Transverse colon (tissue), 4 donors: ENCODE results near the gene ONECUT3. TPM values are rescaled to one million over a fixed set of nuclear protein-coding genes. Genes with fewer than 3 reads are reported as not detected.
A peak's percentile ranks its signal among the peaks of the same experiment; 100 is the strongest.

Experiments used
- DNase-seq: peaks from one replicate; pipeline ENCODE4 v3.0.0-alpha.2; 2019
- H3K27ac ChIP-seq, 4 donors: fragments of 200-600 bp; sonication (generic); 2 replicates each; pipeline ENCODE4 v1.5.1; 2016 to 2018; ENCODE audit warnings: inconsistent platforms in 4 of 4
- H3K27me3 ChIP-seq: fragments of 200-600 bp; sonication (generic); 2 replicates; pipeline ENCODE4 v1.5.1; 2017; ENCODE audit warnings: inconsistent platforms
- H3K36me3 ChIP-seq, 4 donors: fragments of 200-600 bp; sonication (generic); 2 replicates each; pipeline ENCODE4 v1.5.1; 2017 to 2019; ENCODE audit warnings: inconsistent platforms in 4 of 4
- H3K4me1 ChIP-seq, 4 donors: fragments of 200-600 bp; sonication (generic); 2 replicates each; pipeline ENCODE4 v1.5.1; 2017 to 2020; ENCODE audit warnings: inconsistent platforms in 4 of 4
- H3K4me3 ChIP-seq, 4 donors: fragments of 200-600 bp; sonication (generic); 1 replicate in 1 of 4; 2 replicates in 3 of 4; pipeline versions ENCODE4 v1.5.1 to v1.6.1; 2017 to 2019; ENCODE audit warnings: inconsistent platforms in 4 of 4
- H3K9me3 ChIP-seq, 2 donors: fragments of 200-600 bp; sonication (generic); 2 replicates each; pipeline ENCODE4 v1.5.1; 2017 to 2019; ENCODE audit warnings: inconsistent platforms in 2 of 2
- EP300 ChIP-seq: sonication (generic); formaldehyde crosslinking; IDR thresholded peaks from one replicate; pipeline ENCODE4 v1.6.1; 2017; ENCODE audit warnings: antibody characterized with exemption, low read depth
- POLR2A ChIP-seq: fragments of 450-650 bp; IDR thresholded peaks from one replicate; pipeline ENCODE4 v1.6.1; 2016; ENCODE audit warnings: antibody characterized with exemption, mild to moderate bottlenecking, moderate library complexity
- POLR2AphosphoS5 ChIP-seq, 3 donors: sonication (generic); formaldehyde crosslinking; IDR thresholded peaks; one replicate each; pipeline ENCODE4 v1.6.1; 2016; ENCODE audit warnings: antibody characterized with exemption in 3 of 3
- WGBS, 2 donors: methylation state at CpG; one replicate each; pipeline ENCODE4 v1.1.5; 2018; ENCODE audit warnings: low coverage in 1 of 2; 5-methylcytosine and 5-hydroxymethylcytosine counted together
- in situ Hi-C, 4 donors: fragments of 200-750 bp; cut with MboI; loops; one replicate each; pipeline versions ENCODE4 v1.15.0 to v1.15.1; 2017; ENCODE audit warnings: low sequenced_read_pairs in 3 of 4, low pct_ligation_motif_present in 1 of 4, low pct_unique_long_range_greater_than_20kb in 1 of 4
- intact Hi-C: fragments of 100-400 bp; cut with DNase I; formaldehyde crosslinking; loops from one replicate; pipeline ENCODE4 v1.15.1; 2023; ENCODE audit warnings: low total_unique reads
- small RNA-seq, 4 donors: library from RNA; depleted of rRNA; stranded (forward); fragments of <200 nt; gene quantifications; one replicate each; pipeline ENCODE3, GENCODE V24; 2016
- total RNA-seq, 4 donors: library from RNA; depleted of rRNA; stranded (reverse); fragments of >200 nt; gene quantifications; one replicate each; pipeline ENCODE4 v1.1.0, GENCODE V29; 2016
- TF ChIP-seq, protein P1 (sequence below), 5 experiments: fragments of 200-600 bp in 3 of 5; fragments of 450-650 bp in 2 of 5; sonication (generic) in 3 of 5; IDR thresholded peaks; 1 replicate in 2 of 5; 2 replicates in 3 of 5; pipeline ENCODE4 v1.5.1; 2016 to 2017; ENCODE audit warnings: antibody characterized with exemption in 5 of 5, inconsistent platforms in 3 of 5, mild to moderate bottlenecking in 2 of 5, moderate library complexity in 1 of 5

ONECUT3 gene
- total RNA-seq, 4 donors from 2014 or later: not detected

DNA sequence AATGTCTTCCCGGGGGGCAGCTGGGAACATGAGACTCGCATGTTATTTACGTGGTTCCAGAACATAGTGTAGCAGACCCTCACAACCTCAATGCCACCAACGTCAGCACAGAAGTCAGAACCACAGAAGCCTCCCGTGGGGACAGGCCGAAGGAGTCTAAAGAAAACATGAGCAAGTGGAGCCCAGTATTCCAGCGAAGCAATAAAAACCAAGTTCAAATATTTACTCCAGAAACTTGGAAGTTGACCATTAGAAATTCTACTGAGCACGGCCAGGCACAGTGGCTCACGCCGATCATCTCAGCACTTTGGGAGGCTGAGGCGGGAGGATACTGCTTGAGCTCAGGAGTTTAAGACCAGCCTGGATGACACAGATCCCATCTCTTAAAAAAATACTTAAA, 76.7 kb downstream of the ONECUT3 start:
- peak overlapping the region in 2 of 4 donors; percentile 10 to 29 for H3K27ac ChIP-seq
- peaks cover 0 to 27% (median 10%) of the 10 kb centered on the region in 4 donors for H3K4me1 ChIP-seq
- peaks cover 0 to 10% (median 4%) of the 10 kb centered on the region in 4 donors for H3K36me3 ChIP-seq
- H3K9me3 ChIP-seq: no peaks in the 10 kb centered on the region
- H3K27me3 ChIP-seq: no peaks in the 10 kb centered on the region
- H3K4me3 ChIP-seq: no peak overlapping the region
- in situ Hi-C loops: no loop called here
- no peak for TF ChIP-seq EP300
- no peak for TF ChIP-seq POLR2A
- TF ChIP-seq, protein P1, sequence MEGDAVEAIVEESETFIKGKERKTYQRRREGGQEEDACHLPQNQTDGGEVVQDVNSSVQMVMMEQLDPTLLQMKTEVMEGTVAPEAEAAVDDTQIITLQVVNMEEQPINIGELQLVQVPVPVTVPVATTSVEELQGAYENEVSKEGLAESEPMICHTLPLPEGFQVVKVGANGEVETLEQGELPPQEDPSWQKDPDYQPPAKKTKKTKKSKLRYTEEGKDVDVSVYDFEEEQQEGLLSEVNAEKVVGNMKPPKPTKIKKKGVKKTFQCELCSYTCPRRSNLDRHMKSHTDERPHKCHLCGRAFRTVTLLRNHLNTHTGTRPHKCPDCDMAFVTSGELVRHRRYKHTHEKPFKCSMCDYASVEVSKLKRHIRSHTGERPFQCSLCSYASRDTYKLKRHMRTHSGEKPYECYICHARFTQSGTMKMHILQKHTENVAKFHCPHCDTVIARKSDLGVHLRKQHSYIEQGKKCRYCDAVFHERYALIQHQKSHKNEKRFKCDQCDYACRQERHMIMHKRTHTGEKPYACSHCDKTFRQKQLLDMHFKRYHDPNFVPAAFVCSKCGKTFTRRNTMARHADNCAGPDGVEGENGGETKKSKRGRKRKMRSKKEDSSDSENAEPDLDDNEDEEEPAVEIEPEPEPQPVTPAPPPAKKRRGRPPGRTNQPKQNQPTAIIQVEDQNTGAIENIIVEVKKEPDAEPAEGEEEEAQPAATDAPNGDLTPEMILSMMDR (IDR thresholded peaks at IDR 0.05): no peak
- TF ChIP-seq POLR2AphosphoS5 (IDR thresholded peaks at IDR 0.05): no peak
- DNase-seq: no peak
- intact Hi-C loops: no loop called here
- WGBS, 2 donors: 57% methylated on average over 11 of the region's 11 CpGs; no CpG with 5 or more reads in 1 of the 2 donors

DNA sequence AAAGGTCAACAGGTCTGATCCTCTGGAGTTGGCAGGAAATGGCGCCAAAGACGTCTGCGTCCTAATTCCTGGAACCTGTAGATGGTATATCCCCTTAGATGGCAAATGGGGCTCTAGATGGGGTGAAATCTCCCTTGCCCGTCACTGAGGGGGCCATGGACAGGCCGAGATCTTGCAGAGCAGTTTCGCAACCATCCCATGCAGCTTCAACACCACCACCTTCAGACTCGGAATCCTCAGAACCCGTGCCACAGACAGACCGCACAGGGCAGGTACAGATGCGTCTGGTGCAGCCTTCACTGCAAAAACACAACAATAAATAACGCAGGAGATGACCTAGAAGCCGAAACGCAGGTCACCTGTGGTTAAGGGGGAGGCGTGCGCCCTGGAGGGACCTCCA, 77.3 kb downstream of the ONECUT3 start:
- H3K4me3 ChIP-seq: no peak overlapping the region
- WGBS, 2 donors: 96% methylated on average over 13 of the region's 15 CpGs; no CpG with 5 or more reads in 1 of the 2 donors
- peaks cover 0 to 10% (median 4%) of the 10 kb centered on the region in 4 donors for H3K36me3 ChIP-seq
- no peaks in the 10 kb centered on the region for H3K9me3 ChIP-seq
- no peak for TF ChIP-seq EP300
- TF ChIP-seq POLR2AphosphoS5 (IDR thresholded peaks at IDR 0.05): no peak
- TF ChIP-seq, protein P1 (IDR thresholded peaks at IDR 0.05): no peak
- H3K27ac ChIP-seq: no peak overlapping the region
- H3K4me1 ChIP-seq: peaks cover 0 to 27% (median 10%) of the 10 kb centered on the region in 4 donors
- intact Hi-C loops (no loop called here), in situ Hi-C loops (no loop called here)
- DNase-seq: no peak
- H3K27me3 ChIP-seq: no peaks in the 10 kb centered on the region

Small RNA genes lying within 50 kb of the gene (small RNA-seq; reads per million reads assigned to genes)
- 0 reads per million in 4 donors for gene RF00017

Other genes starting within 250 kb of the ONECUT3 start
- gene ADAMTSL5, start 240.5 kb upstream of the ONECUT3 start, total RNA-seq: 1 to 10 TPM in 3 of 4 donors, not detected in 1; 2.6 to 3.7 (median 2.7) TPM
- not detected for gene PLK5, start 229.4 kb upstream of the ONECUT3 start, total RNA-seq
- 100 to 1,000 TPM in 1 of 4 donors, 10 to 100 TPM in 3; 20.8 to 100 (median 27.8) TPM for gene MEX3D, start 185.2 kb upstream of the ONECUT3 start, total RNA-seq
- gene MBD3, start 160.6 kb upstream of the ONECUT3 start, total RNA-seq: 100 to 1,000 TPM in 1 of 4 donors, 10 to 100 TPM in 3; 61.4 to 121 (median 68.7) TPM
- gene UQCR11, start 148.0 kb upstream of the ONECUT3 start, total RNA-seq: 100 to 1,000 TPM in 1 of 4 donors, 10 to 100 TPM in 3; 19.9 to 120 (median 60.8) TPM
- gene TCF3, start 100.9 kb upstream of the ONECUT3 start, total RNA-seq: 100 to 1,000 TPM in 1 of 4 donors, 10 to 100 TPM in 3; 55.9 to 160 (median 79.7) TPM
- under 1 TPM in 2 of 4 donors, not detected in 2; 0.27 to 0.75 TPM for gene ATP8B3, start 58.8 kb downstream of the ONECUT3 start, total RNA-seq
- 10 to 100 TPM; 36.0 to 95.0 (median 56.3) TPM for gene REXO1, start 95.0 kb downstream of the ONECUT3 start, total RNA-seq
- 10 to 100 TPM in 3 of 4 donors, 1 to 10 TPM in 1; 9.0 to 18.3 (median 11.6) TPM for gene KLF16, start 110.1 kb downstream of the ONECUT3 start, total RNA-seq
- 100 to 1,000 TPM in 3 of 4 donors, 10 to 100 TPM in 1; 90.0 to 179 (median 140) TPM for gene ABHD17A, start 132.0 kb downstream of the ONECUT3 start, total RNA-seq
- gene ADAT3, start 151.9 kb downstream of the ONECUT3 start, total RNA-seq: 10 to 100 TPM; 18.7 to 73.2 (median 30.3) TPM
- 100 to 1,000 TPM in 1 of 4 donors, 10 to 100 TPM in 3; 25.1 to 119 (median 86.6) TPM for gene SCAMP4, start 151.9 kb downstream of the ONECUT3 start, total RNA-seq
- gene CSNK1G2, start 187.7 kb downstream of the ONECUT3 start, total RNA-seq: 100 to 1,000 TPM in 2 of 4 donors, 10 to 100 TPM in 2; 75.0 to 321 (median 140) TPM